Measurements from ENCODE around the gene PDIA3. TPM values are rescaled to one million over a fixed set of nuclear protein-coding genes. Genes with fewer than 3 reads are reported as not detected.

The PDIA3 gene
- polyA plus RNA-seq, 1 donor: 182 TPM

Other genes with a start within 250 kb of the PDIA3 start
- gene MAP1A, start 228.8 kb upstream of the PDIA3 start, polyA plus RNA-seq (ENCODE audit: insufficient read length): 45.2 TPM
- gene PPIP5K1, start 156.2 kb upstream of the PDIA3 start, polyA plus RNA-seq (ENCODE audit: insufficient read length): 8.4 TPM
- not detected for gene CKMT1B, start 152.4 kb upstream of the PDIA3 start, polyA plus RNA-seq (ENCODE audit: insufficient read length)
- gene STRC, start 127.6 kb upstream of the PDIA3 start, polyA plus RNA-seq (ENCODE audit: insufficient read length): 0.58 TPM
- 2.5 TPM for gene CATSPER2, start 97.6 kb upstream of the PDIA3 start, polyA plus RNA-seq (ENCODE audit: insufficient read length)
- gene CKMT1A, start 52.6 kb upstream of the PDIA3 start, polyA plus RNA-seq (ENCODE audit: insufficient read length): not detected
- gene ELL3, start 30.5 kb downstream of the PDIA3 start, polyA plus RNA-seq (ENCODE audit: insufficient read length): 3.3 TPM
- 536 TPM for gene SERF2, start 45.9 kb downstream of the PDIA3 start, polyA plus RNA-seq (ENCODE audit: insufficient read length)
- 0.90 TPM for gene SERINC4, start 53.8 kb downstream of the PDIA3 start, polyA plus RNA-seq (ENCODE audit: insufficient read length)
- gene HYPK, start 54.2 kb downstream of the PDIA3 start, polyA plus RNA-seq (ENCODE audit: insufficient read length): 12.8 TPM
- 30.0 TPM for gene MFAP1, start 78.3 kb downstream of the PDIA3 start, polyA plus RNA-seq (ENCODE audit: insufficient read length)
- gene WDR76, start 80.6 kb downstream of the PDIA3 start, polyA plus RNA-seq (ENCODE audit: insufficient read length): 7.3 TPM